SK-N-SH (cell line): Measurements from ENCODE around the gene RAPGEF4. TPM values are rescaled to one million over a fixed set of nuclear protein-coding genes. Genes with fewer than 3 reads are reported as not detected.

ENCODE experiments used
- CTCF ChIA-PET: fragments of 300-600, 350-600 bp; formaldehyde crosslinking; extraction: SDS; loops from one replicate; lab custom pipeline; 2021; lab: Yijun Ruan, JAX
- POLR2A ChIA-PET: fragments of 350-600 bp; sonication (Branson Sonifier 250); formaldehyde crosslinking; extraction: SDS; loops from one replicate; lab custom pipeline; 2020; ENCODE audit warnings: antibody characterized with exemption, inconsistent platforms; lab: Yijun Ruan, JAX
- DNase-seq: peaks from one replicate; pipeline ENCODE4 v3.0.0; 2012
- H2AFZ ChIP-seq: fragments of 200-600 bp; sonication (generic); 2 replicates; pipeline ENCODE4 v1.8.1; 2016; ENCODE audit warnings: antibody characterized with exemption, mild to moderate bottlenecking, low read depth
- H3F3A ChIP-seq: fragments of 200-600 bp; sonication (generic); replicated peaks from 2 replicates; pipeline ENCODE3; 2016; ENCODE audit warnings: antibody characterized with exemption, mild to moderate bottlenecking; ENCODE audit not compliant: insufficient read depth
- H3K27ac ChIP-seq, 2 experiments: fragments of 200-500 bp in 1 of 2; fragments of 200-600 bp in 1 of 2; sonication (Bioruptor generic) in 1 of 2; sonication (generic), shearing (Covaris generic) in 1 of 2; 2 replicates each; pipeline versions ENCODE4 v1.5.1 to v1.6.1; 2014 to 2016; ENCODE audit warnings: low read depth in 2 of 2, inconsistent platforms in 1 of 2, low read length in 1 of 2, mild to moderate bottlenecking in 1 of 2, mixed read lengths in 1 of 2
- H3K27me3 ChIP-seq: fragments of 200-600 bp; sonication (generic), shearing (Covaris generic); 2 replicates; pipeline ENCODE4 v1.6.1; 2016; ENCODE audit warnings: mixed run types; ENCODE audit not compliant: insufficient read depth
- H3K36me3 ChIP-seq, 2 experiments: fragments of 200-500 bp in 1 of 2; fragments of 200-600 bp in 1 of 2; sonication (Bioruptor generic) in 1 of 2; sonication (generic) in 1 of 2; replicated peaks in 1 of 2; 2 replicates each; pipeline versions ENCODE3 to v1.5.1; 2014 to 2016; ENCODE audit warnings: low read length in 1 of 2, mild to moderate bottlenecking in 1 of 2; ENCODE audit not compliant: insufficient read depth in 2 of 2, control insufficient read depth in 1 of 2
- H3K4me1 ChIP-seq, 2 experiments: fragments of 200-500 bp in 1 of 2; fragments of 200-600 bp in 1 of 2; sonication (Bioruptor generic) in 1 of 2; sonication (generic), shearing (Covaris generic) in 1 of 2; 2 replicates each; pipeline versions ENCODE4 v1.5.1 to v1.6.1; 2014 to 2016; ENCODE audit warnings: low read depth in 1 of 2, low read length in 1 of 2, mixed run types in 1 of 2; ENCODE audit not compliant: insufficient read depth in 2 of 2, control insufficient read depth in 1 of 2
- H3K4me2 ChIP-seq: fragments of 200-600 bp; sonication (generic), shearing (Covaris generic); 2 replicates; pipeline ENCODE4 v1.6.1; 2017; ENCODE audit warnings: mixed run types
- H3K4me3 ChIP-seq, 2 experiments: fragments of 200-500 bp in 1 of 2; fragments of 200-600 bp in 1 of 2; sonication (Bioruptor generic) in 1 of 2; sonication (generic), shearing (Covaris generic) in 1 of 2; 2 replicates each; pipeline versions ENCODE4 v1.5.1 to v1.8.1; 2014 to 2016; ENCODE audit warnings: low read depth in 2 of 2, inconsistent platforms in 1 of 2, low read length in 1 of 2, mild to moderate bottlenecking in 1 of 2, mixed read lengths in 1 of 2, moderate library complexity in 1 of 2
- H3K79me2 ChIP-seq: fragments of 200-600 bp; sonication (generic); 2 replicates; pipeline ENCODE4 v1.8.1; 2017; ENCODE audit warnings: mild to moderate bottlenecking; ENCODE audit not compliant: insufficient read depth
- H3K9ac ChIP-seq: fragments of 200-600 bp; sonication (generic); 2 replicates; pipeline ENCODE4 v1.6.1; 2017; ENCODE audit warnings: mixed run types
- H3K9me2 ChIP-seq: fragments of 200-600 bp; sonication (generic); 2 replicates; pipeline ENCODE4 v1.6.1; 2017; ENCODE audit warnings: mixed run types
- H3K9me3 ChIP-seq: fragments of 200-600 bp; sonication (generic); 2 replicates; pipeline ENCODE4 v1.6.1; 2017; ENCODE audit warnings: mixed run types, mild to moderate bottlenecking, moderate library complexity
- H4K20me1 ChIP-seq: fragments of 200-600 bp; sonication (generic); 2 replicates; pipeline ENCODE4 v1.6.1; 2017; ENCODE audit warnings: mild to moderate bottlenecking, mixed run types; ENCODE audit not compliant: insufficient read depth
- CHD2 ChIP-seq: fragments of 150-350 bp; IDR thresholded peaks from 2 replicates; pipeline ENCODE4 v1.6.1; 2018; ENCODE audit warnings: low read length; ENCODE audit not compliant: partially characterized antibody
- EP300 ChIP-seq, 2 experiments: IDR thresholded peaks; 2 replicates each; pipeline versions ENCODE4 v1.4.0 to v1.6.1; 2012; ENCODE audit warnings: borderline replicate concordance in 1 of 2, low read depth in 1 of 2, low read length in 1 of 2
- FOSL2 ChIP-seq: IDR thresholded peaks from 2 replicates; pipeline ENCODE4 v1.4.0; 2012; ENCODE audit warnings: low read depth, mild to moderate bottlenecking, moderate library complexity, borderline replicate concordance
- FOXJ3 ChIP-seq: sonication (generic); formaldehyde crosslinking; IDR thresholded peaks from 2 replicates; pipeline ENCODE4 v1.5.1; 2020; ENCODE audit warnings: mild to moderate bottlenecking, missing genetic modification reagents
- GATA2 ChIP-seq: sonication (generic); formaldehyde crosslinking; IDR thresholded peaks from 2 replicates; pipeline ENCODE4 v1.5.0; 2020; ENCODE audit warnings: mild to moderate bottlenecking, missing genetic modification reagents
- JUND ChIP-seq: IDR thresholded peaks from 2 replicates; pipeline ENCODE4 v1.4.0; 2012
- MXI1 ChIP-seq: IDR thresholded peaks from 2 replicates; pipeline ENCODE4 v1.6.1; 2012; ENCODE audit warnings: mild to moderate bottlenecking, low read depth, low read length, improper control_type of control experiment
- RAD21 ChIP-seq: IDR thresholded peaks from 2 replicates; pipeline ENCODE4 v1.6.1; 2012; ENCODE audit warnings: mild to moderate bottlenecking, low read length
- RCOR1 ChIP-seq: fragments of 150-350 bp; IDR thresholded peaks from 2 replicates; pipeline ENCODE4 v1.6.1; 2017; ENCODE audit warnings: antibody characterized with exemption, low read length
- SMC3 ChIP-seq: IDR thresholded peaks from 2 replicates; pipeline ENCODE4 v1.6.1; 2012; ENCODE audit warnings: low read depth, low read length, improper control_type of control experiment
- TCF12 ChIP-seq: IDR thresholded peaks from 2 replicates; pipeline ENCODE4 v1.4.0; 2012
- WGBS: methylation state at CpG from one replicate; pipeline ENCODE4 v1.1.6; 2017; ENCODE audit warnings: low lambda C conversion rate; 5-methylcytosine and 5-hydroxymethylcytosine counted together
- polyA plus RNA-seq, 3 experiments: library from polyadenylated mRNA; depleted of rRNA; stranded (reverse); fragments of >200 nt; gene quantifications; 2 replicates each; pipeline ENCODE4 v1.2.3, GENCODE V29; 2012
- TF ChIP-seq, protein P1 (sequence below): IDR thresholded peaks from 2 replicates; pipeline ENCODE4 v1.4.0; 2012; ENCODE audit warnings: low read depth, borderline replicate concordance
- TF ChIP-seq, protein P2 (sequence below): IDR thresholded peaks from 2 replicates; pipeline ENCODE4 v1.4.0; 2012; ENCODE audit warnings: low read depth, borderline replicate concordance
- TF ChIP-seq, protein P3 (sequence below): fragments of 150-350 bp; IDR thresholded peaks from 2 replicates; pipeline ENCODE4 v1.6.1; 2016; ENCODE audit warnings: mild to moderate bottlenecking, low read depth, low read length
- TF ChIP-seq, protein P4 (sequence below): fragments of 150-350 bp; IDR thresholded peaks from 2 replicates; pipeline ENCODE4 v1.6.1; 2017; ENCODE audit warnings: antibody characterized with exemption, low read length, low read depth, borderline replicate concordance

The RAPGEF4 gene
- polyA plus RNA-seq, 1 of the 3 experiments (the other 2 are of a cell fraction), result 0.30 TPM

DNA sequence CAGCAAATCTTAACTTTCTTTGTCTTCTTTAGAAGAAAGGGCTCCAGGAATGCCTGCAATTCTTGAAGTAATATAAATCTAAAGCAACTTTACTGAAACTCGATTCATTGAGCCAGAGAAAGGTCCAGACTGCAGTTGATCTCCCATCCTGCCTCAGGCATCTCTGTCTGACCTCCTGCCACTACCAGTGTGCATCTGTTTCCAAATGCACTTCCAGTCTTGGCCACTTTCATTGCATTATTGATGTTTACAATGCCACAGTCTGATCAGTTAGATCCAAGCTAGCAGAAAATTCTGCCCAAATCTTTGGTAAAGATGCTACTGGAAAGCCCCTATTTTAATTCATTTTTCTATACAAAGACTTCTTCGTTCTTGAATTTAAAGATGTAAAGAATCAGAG lies 158.0 kb downstream of the RAPGEF4 start (continued):
- TF ChIP-seq, protein P1, sequence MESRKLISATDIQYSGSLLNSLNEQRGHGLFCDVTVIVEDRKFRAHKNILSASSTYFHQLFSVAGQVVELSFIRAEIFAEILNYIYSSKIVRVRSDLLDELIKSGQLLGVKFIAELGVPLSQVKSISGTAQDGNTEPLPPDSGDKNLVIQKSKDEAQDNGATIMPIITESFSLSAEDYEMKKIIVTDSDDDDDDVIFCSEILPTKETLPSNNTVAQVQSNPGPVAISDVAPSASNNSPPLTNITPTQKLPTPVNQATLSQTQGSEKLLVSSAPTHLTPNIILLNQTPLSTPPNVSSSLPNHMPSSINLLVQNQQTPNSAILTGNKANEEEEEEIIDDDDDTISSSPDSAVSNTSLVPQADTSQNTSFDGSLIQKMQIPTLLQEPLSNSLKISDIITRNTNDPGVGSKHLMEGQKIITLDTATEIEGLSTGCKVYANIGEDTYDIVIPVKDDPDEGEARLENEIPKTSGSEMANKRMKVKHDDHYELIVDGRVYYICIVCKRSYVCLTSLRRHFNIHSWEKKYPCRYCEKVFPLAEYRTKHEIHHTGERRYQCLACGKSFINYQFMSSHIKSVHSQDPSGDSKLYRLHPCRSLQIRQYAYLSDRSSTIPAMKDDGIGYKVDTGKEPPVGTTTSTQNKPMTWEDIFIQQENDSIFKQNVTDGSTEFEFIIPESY, result no peak
- no peak for TF ChIP-seq SMC3
- no peak for TF ChIP-seq TCF12
- TF ChIP-seq, protein P2, sequence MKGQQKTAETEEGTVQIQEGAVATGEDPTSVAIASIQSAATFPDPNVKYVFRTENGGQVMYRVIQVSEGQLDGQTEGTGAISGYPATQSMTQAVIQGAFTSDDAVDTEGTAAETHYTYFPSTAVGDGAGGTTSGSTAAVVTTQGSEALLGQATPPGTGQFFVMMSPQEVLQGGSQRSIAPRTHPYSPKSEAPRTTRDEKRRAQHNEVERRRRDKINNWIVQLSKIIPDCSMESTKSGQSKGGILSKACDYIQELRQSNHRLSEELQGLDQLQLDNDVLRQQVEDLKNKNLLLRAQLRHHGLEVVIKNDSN, result no peak
- TF ChIP-seq JUND, result no peak
- TF ChIP-seq FOXJ3 (CRISPR knock-in tag), result peak; percentile 82
- TF ChIP-seq, protein P3, sequence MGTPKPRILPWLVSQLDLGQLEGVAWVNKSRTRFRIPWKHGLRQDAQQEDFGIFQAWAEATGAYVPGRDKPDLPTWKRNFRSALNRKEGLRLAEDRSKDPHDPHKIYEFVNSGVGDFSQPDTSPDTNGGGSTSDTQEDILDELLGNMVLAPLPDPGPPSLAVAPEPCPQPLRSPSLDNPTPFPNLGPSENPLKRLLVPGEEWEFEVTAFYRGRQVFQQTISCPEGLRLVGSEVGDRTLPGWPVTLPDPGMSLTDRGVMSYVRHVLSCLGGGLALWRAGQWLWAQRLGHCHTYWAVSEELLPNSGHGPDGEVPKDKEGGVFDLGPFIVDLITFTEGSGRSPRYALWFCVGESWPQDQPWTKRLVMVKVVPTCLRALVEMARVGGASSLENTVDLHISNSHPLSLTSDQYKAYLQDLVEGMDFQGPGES, result no peak
- TF ChIP-seq, all 33 proteins: peak for 6

DNA sequence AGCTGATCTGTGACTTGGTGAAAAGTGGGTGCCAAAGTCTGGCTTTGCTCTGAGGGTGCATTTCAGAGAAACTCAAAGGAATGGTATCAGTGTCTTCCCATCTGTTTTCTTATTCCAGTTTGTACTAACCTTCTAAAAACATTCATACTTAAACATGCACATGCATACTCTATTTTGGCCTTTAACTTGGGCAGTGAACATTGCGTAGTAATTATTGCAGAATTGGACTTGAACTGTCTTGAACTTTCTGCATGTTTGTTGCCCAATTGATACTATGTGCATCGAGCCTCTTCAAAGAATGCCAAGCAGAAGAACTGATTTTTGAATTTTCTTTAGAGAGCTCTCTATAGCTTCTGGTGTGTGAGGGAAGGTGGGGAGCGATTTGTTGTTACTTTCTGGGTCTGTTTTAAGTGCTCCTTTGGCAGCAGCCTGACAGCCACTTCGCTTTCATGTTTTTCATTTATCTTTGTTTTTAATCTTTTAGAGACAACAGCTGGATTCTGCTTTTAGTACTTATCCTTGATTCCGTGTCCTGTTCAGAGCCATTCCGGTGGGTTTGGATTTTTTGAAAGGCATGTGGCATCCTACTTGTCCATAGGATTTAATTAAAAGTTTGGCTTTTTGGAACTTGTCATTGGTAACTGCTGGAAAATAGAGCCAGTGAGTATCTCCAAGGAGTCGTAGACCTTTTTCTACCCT lies 159.2 kb downstream of the RAPGEF4 start:
- peaks cover 22% of the 10 kb centered on the region; the same call in 1 of the 2 replicates for H3K27me3 ChIP-seq
- H3K9me2 ChIP-seq, result no peaks in the 10 kb centered on the region
- ChIA-PET CTCF (interaction anchor here (1.0 to 7.6 kb wide), 7 partner anchors 9 to 81 kb away, joined by 3 to 55 read pairs (median 4); no protein-coding TSS in a partner anchor), POLR2A (interaction anchor here (0.8 to 1.0 kb wide), 3 partner anchors 11 to 36 kb away, joined by 3 read pairs; no protein-coding TSS in a partner anchor)
- no peak overlapping the region for H2AFZ ChIP-seq
- TF ChIP-seq MXI1 (peak; percentile 47; the same call in 1 of the 2 replicates), RAD21 (peak; percentile 21; the same call in 1 of the 2 replicates), EP300 (IDR thresholded peaks at IDR 0.05; ENCODE audit: borderline replicate concordance in 1 of 2, low read depth in 1 of 2, low read length in 1 of 2) (peak in 1 of 2 experiments; percentile 65; a peak in 2 of 4 replicates), FOSL2 (no peak), GATA2 (CRISPR knock-in tag) (peak; percentile 74), FOXJ3 (CRISPR knock-in tag) (no peak), RCOR1 (0 out of 2 replicates have a peak, but pooled peaks have one; percentile 42), CHD2 (peak; percentile 36)
- TF ChIP-seq, protein P4, sequence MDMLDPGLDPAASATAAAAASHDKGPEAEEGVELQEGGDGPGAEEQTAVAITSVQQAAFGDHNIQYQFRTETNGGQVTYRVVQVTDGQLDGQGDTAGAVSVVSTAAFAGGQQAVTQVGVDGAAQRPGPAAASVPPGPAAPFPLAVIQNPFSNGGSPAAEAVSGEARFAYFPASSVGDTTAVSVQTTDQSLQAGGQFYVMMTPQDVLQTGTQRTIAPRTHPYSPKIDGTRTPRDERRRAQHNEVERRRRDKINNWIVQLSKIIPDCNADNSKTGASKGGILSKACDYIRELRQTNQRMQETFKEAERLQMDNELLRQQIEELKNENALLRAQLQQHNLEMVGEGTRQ, result no peak
- no peaks in the 10 kb centered on the region for H3K36me3 ChIP-seq
- H3K27ac ChIP-seq, result peak overlapping the region in 1 of 2 experiments; percentile 99; a peak in 2 of 4 replicates
- H3K4me2 ChIP-seq, result no peak overlapping the region
- WGBS, result 24% methylated on average over 7 of the region's 7 CpGs
- no peaks in the 10 kb centered on the region for H3K9me3 ChIP-seq
- peaks cover 0 to 58% of the 10 kb centered on the region in 2 experiments; a peak in 2 of 4 replicates for H3K4me1 ChIP-seq
- H3F3A ChIP-seq, result no peaks in the 10 kb centered on the region
- H3K9ac ChIP-seq, result no peak overlapping the region
- no peak overlapping the region for H3K4me3 ChIP-seq
- H3K79me2 ChIP-seq, result no peaks in the 10 kb centered on the region
- DNase-seq, result peak; percentile 29
- H4K20me1 ChIP-seq, result no peaks in the 10 kb centered on the region
